GM23248 (cell line): ENCODE data around the gene ANKRD12. TPM values are rescaled to one million over a fixed set of nuclear protein-coding genes. Genes with fewer than 3 reads are reported as not detected.
A peak's percentile ranks its signal among the peaks of the same experiment; 100 is the strongest.
"Not testable (repeated sequence)": the region's sequence is repeated elsewhere in the genome, so short reads cannot be mapped to it uniquely, and the experiment has no call there.

Source experiments
- DNase-seq: peaks from one replicate; pipeline ENCODE4 v3.0.0-alpha.2; 2015
- H2AFZ ChIP-seq: fragments of 200-600 bp; sonication (generic); 2 replicates; pipeline ENCODE4 v1.6.1; 2016; ENCODE audit warnings: antibody characterized with exemption
- H3F3A ChIP-seq: fragments of 200-600 bp; sonication (generic); 2 replicates; pipeline ENCODE4 v1.6.1; 2016; ENCODE audit warnings: mild to moderate bottlenecking, antibody characterized with exemption, mixed run types; ENCODE audit not compliant: insufficient read depth
- H3K27ac ChIP-seq: fragments of 200-600 bp; sonication (generic); 2 replicates; pipeline ENCODE4 v1.5.1; 2016; ENCODE audit warnings: mild to moderate bottlenecking
- H3K27me3 ChIP-seq: fragments of 200-600 bp; sonication (generic); replicated peaks from 2 replicates; pipeline ENCODE4 v1.6.1; 2016; ENCODE audit warnings: mild to moderate bottlenecking; ENCODE audit not compliant: insufficient read depth
- H3K36me3 ChIP-seq: fragments of 200-600 bp; sonication (generic); 2 replicates; pipeline ENCODE4 v1.6.1; 2016; ENCODE audit warnings: low read depth, mild to moderate bottlenecking
- H3K4me1 ChIP-seq: fragments of 200-600 bp; sonication (generic); 2 replicates; pipeline ENCODE4 v1.6.1; 2016; ENCODE audit warnings: mild to moderate bottlenecking; ENCODE audit not compliant: insufficient read depth
- H3K4me2 ChIP-seq: fragments of 200-600 bp; sonication (generic); one replicate; pipeline ENCODE4 v1.6.1; 2016; ENCODE audit warnings: mild to moderate bottlenecking; ENCODE audit not compliant: unreplicated experiment
- H3K4me3 ChIP-seq: fragments of 200-600 bp; sonication (generic); 2 replicates; pipeline ENCODE4 v1.5.1; 2016; ENCODE audit warnings: mild to moderate bottlenecking
- H3K79me2 ChIP-seq: fragments of 200-600 bp; sonication (generic); 2 replicates; pipeline ENCODE4 v1.6.1; 2016; ENCODE audit warnings: mild to moderate bottlenecking; ENCODE audit not compliant: insufficient read depth
- H3K9ac ChIP-seq: fragments of 200-600 bp; sonication (generic); 2 replicates; pipeline ENCODE4 v1.6.1; 2016; ENCODE audit warnings: mild to moderate bottlenecking
- H3K9me2 ChIP-seq: fragments of 200-600 bp; sonication (generic); 2 replicates; pipeline ENCODE4 v1.6.1; 2016; ENCODE audit warnings: mixed run types, mild to moderate bottlenecking, moderate library complexity; ENCODE audit not compliant: insufficient read depth
- H3K9me3 ChIP-seq: fragments of 200-600 bp; sonication (generic); one replicate; pipeline ENCODE4 v1.6.1; 2017; ENCODE audit warnings: low read depth
- H4K20me1 ChIP-seq: fragments of 200-600 bp; sonication (generic); 2 replicates; pipeline ENCODE4 v1.6.0; 2016; ENCODE audit not compliant: insufficient read depth
- EZH2 ChIP-seq: fragments of 200-600 bp; sonication (generic); IDR thresholded peaks from 2 replicates; pipeline ENCODE4 v1.6.1; 2018; ENCODE audit warnings: antibody characterized with exemption, mild to moderate bottlenecking; ENCODE audit not compliant: insufficient read depth, poor library complexity, severe bottlenecking
- EZH2phosphoT487 ChIP-seq: fragments of 200-600 bp; sonication (generic); IDR thresholded peaks from 2 replicates; pipeline ENCODE4 v1.6.1; 2018; ENCODE audit warnings: antibody characterized with exemption, moderate library complexity, mild to moderate bottlenecking, low read depth; ENCODE audit not compliant: insufficient read depth
- WGBS, 2 experiments: methylation state at CpG; one replicate each; pipeline ENCODE4 v1.1.6; 2015 to 2017; ENCODE audit warnings: low lambda C conversion rate in 2 of 2, low coverage in 1 of 2; ENCODE audit errors: missing lambda C conversion rate in 2 of 2; 5-methylcytosine and 5-hydroxymethylcytosine counted together
- in situ Hi-C: fragments of 300-500 bp; cut with MboI; formaldehyde crosslinking; loops from 2 replicates; pipeline ENCODE4 v1.15.0; 2020
- polyA plus RNA-seq: library from polyadenylated mRNA; unstranded; fragments of >200 nt; fragmentation: Nextera tagmentation; extraction: Ambion mirVana; gene quantifications from 2 replicates; pipeline ENCODE4 v1.2.1, GENCODE V29; 2016
- total RNA-seq: library from RNA; depleted of rRNA; stranded (reverse); fragments of >200 nt; shearing (Covaris generic); gene quantifications from 2 replicates; pipeline ENCODE4 v1.2.3, GENCODE V29; 2014

Gene ANKRD12
- total and polyA plus RNA-seq, 2 experiments from 2014 or later: 16.5 to 34.8 TPM

GRCh38 chr18:9259173-9259572 lies 122.6 kb downstream of the ANKRD12 start:
- in situ Hi-C loops: no loop called here
- 98 to 99% methylated on average over 3 of the region's 3 CpGs for WGBS, 2 experiments

GRCh38 chr18:9260388-9261380 lies 124.1 kb downstream of the ANKRD12 start:
- Histone ChIP-seq H3K4me1 (no peaks in the 10 kb centered on the region), H3K27ac (no peak overlapping the region), H3K79me2 (no peaks in the 10 kb centered on the region), H2AFZ (no peak overlapping the region), H3F3A (no peaks in the 10 kb centered on the region), H3K4me2 (no peak overlapping the region), H3K4me3 (no peak overlapping the region), H4K20me1 (no peaks in the 10 kb centered on the region), H3K27me3 (no peaks in the 10 kb centered on the region), H3K9me2 (no peaks in the 10 kb centered on the region), H3K9ac (no peak overlapping the region), H3K9me3 (no peaks in the 10 kb centered on the region), H3K36me3 (peaks cover 11% of the 10 kb centered on the region)
- in situ Hi-C loops: no loop called here
- 55 to 63% methylated on average over 4 of the region's 4 CpGs for WGBS, 2 experiments
- DNase-seq: peak; percentile 16
- TF ChIP-seq EZH2 (no peak), EZH2phosphoT487 (no peak)

More at GRCh38 chr18:9259173-9259572, 122.6 kb downstream of the ANKRD12 start:
- Histone ChIP-seq H3K4me1 (no peaks in the 10 kb centered on the region), H4K20me1 (no peaks in the 10 kb centered on the region), H3K9ac (no peak overlapping the region), H3K4me3 (no peak overlapping the region), H3K79me2 (no peaks in the 10 kb centered on the region), H3K27me3 (no peaks in the 10 kb centered on the region), H2AFZ (no peak overlapping the region), H3F3A (no peaks in the 10 kb centered on the region), H3K9me2 (no peaks in the 10 kb centered on the region), H3K4me2 (no peak overlapping the region), H3K36me3 (peaks cover 17% of the 10 kb centered on the region), H3K9me3 (no peaks in the 10 kb centered on the region), H3K27ac (no peak overlapping the region)
- no peak for DNase-seq
- TF ChIP-seq EZH2 (no peak), EZH2phosphoT487 (no peak)

- Histone ChIP-seq H4K20me1 (no peaks in the 10 kb centered on the region), H3K4me1 (no peaks in the 10 kb centered on the region), H2AFZ (no peak overlapping the region), H3K27me3 (no peaks in the 10 kb centered on the region), H3K4me2 (no peak overlapping the region), H3K36me3 (peaks cover 11% of the 10 kb centered on the region), H3K9me2 (no peaks in the 10 kb centered on the region), H3K4me3 (no peak overlapping the region), H3K9me3 (no peaks in the 10 kb centered on the region), H3F3A (no peaks in the 10 kb centered on the region), H3K27ac (no peak overlapping the region), H3K79me2 (no peaks in the 10 kb centered on the region), H3K9ac (no peak overlapping the region)
- in situ Hi-C loops: no loop called here
- DNase-seq: no peak
- 98 to 100% methylated on average over 1 of the region's 1 CpG for WGBS, 2 experiments
- TF ChIP-seq EZH2phosphoT487 (no peak), EZH2 (no peak)
These were observed 126.7 kb downstream of the ANKRD12 start for GRCh38 chr18:9263264-9263663.

- H3K36me3 ChIP-seq: peaks cover 11% of the 10 kb centered on the region; the same call in 1 of the 2 replicates
- H4K20me1 ChIP-seq, H3F3A ChIP-seq, H3K4me3 ChIP-seq, H3K9me3 ChIP-seq, H3K4me2 ChIP-seq, H3K79me2 ChIP-seq, DNase-seq, H3K9me2 ChIP-seq, H3K27me3 ChIP-seq, H3K27ac ChIP-seq, in situ Hi-C loops, H2AFZ ChIP-seq, H3K9ac ChIP-seq, H3K4me1 ChIP-seq: not testable (repeated sequence)
- 99% methylated on average over 15 of the region's 15 CpGs for WGBS, 2 experiments
These were observed 128.2 kb downstream of the ANKRD12 start for GRCh38 chr18:9264797-9265196.
